GM19023 (cell line): ENCODE results near the gene LRRC7.

ENCODE experiments used
- ATAC-seq: cut with Tn5 transposase; IDR thresholded peaks from one replicate; pipeline ENCODE4 v1.9.1; 2021; ENCODE audit warnings: mild to moderate bottlenecking, moderate library complexity; ENCODE audit not compliant: unreplicated experiment

The LRRC7 gene

GRCh38 chr1:69765951-69766350, 198.2 kb downstream of the LRRC7 start:
- no peak for ATAC-seq

- no peak for ATAC-seq
Measured at GRCh38 chr1:69766431-69767180, 198.9 kb downstream of the LRRC7 start.

- ATAC-seq, result no peak
Measured at GRCh38 chr1:69776555-69776954, 208.8 kb downstream of the LRRC7 start.

GRCh38 chr1:69777423-69777822, 209.7 kb downstream of the LRRC7 start:
- ATAC-seq, result no peak

GRCh38 chr1:69777971-69778370, 210.2 kb downstream of the LRRC7 start:
- ATAC-seq, result no peak

DNA sequence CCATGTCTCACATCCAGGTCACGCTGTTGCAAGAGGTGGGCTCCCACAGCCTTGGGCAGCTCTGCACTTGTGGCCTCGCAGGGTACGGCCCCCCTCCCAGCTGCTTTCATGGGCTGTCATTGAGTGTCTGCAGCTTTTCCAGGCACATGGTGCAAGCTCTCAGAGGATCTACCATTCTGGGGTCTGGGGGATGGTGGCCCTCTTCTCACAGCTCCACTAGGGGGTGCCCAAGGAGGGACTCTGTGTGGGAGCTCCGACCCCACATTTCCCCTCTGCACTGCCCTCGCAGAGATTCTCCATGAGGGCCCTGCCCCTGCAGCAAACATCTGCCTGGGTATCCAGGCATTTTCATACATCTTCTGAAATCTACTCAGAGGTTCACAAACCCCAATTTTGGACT, 219.4 kb downstream of the LRRC7 start:
- no peak for ATAC-seq

GRCh38 chr1:69791311-69791710, 223.6 kb downstream of the LRRC7 start:
- ATAC-seq, result no peak

DNA sequence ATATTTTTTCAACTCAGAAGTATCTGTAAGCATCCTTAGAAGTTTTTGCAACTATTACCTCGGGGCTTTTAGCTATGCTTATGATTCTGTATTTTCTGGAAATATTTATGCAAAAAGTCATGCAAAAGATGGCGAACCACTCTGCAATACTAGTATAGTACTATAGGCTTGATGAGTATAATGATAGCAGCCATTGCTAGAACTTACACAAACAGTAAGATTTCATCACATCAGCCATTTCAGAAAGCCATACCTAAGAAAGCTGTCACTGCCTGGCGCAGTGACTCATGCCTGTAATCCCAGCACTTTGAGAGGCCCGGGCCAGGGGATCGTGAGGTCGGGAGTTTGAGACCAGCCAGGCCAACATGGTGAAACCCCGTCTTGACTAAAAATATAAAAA, 227.1 kb downstream of the LRRC7 start:
- ATAC-seq, result no peak

GRCh38 chr1:69814926-69815325, 247.2 kb downstream of the LRRC7 start:
- no peak for ATAC-seq

- ATAC-seq, result no peak
Measured at GRCh38 chr1:69824932-69825331, 257.2 kb downstream of the LRRC7 start.

GRCh38 chr1:69827732-69828131, 260.0 kb downstream of the LRRC7 start:
- no peak for ATAC-seq

- no peak for ATAC-seq
Measured at GRCh38 chr1:69833536-69833935, 265.8 kb downstream of the LRRC7 start.

GRCh38 chr1:69834336-69834735, 266.6 kb downstream of the LRRC7 start:
- ATAC-seq, result no peak

DNA sequence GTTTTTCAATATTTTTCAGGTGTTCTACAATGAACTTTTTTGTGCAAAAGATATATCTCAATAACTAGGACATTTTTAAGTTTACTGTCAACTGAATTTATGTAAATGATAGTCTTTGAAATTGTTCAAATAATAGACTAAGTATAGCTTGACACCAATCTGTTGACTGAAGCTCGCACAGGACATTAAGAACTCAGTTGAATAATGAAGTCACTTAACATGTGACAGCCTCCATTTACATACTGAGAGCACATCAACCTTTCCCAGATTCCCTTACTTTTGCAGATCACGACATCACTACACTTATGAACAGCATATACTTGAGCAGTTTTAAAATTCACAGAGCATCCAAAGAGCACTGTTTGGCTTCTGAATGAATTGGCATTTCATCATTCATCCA, 268.2 kb downstream of the LRRC7 start:
- ATAC-seq, result no peak

DNA sequence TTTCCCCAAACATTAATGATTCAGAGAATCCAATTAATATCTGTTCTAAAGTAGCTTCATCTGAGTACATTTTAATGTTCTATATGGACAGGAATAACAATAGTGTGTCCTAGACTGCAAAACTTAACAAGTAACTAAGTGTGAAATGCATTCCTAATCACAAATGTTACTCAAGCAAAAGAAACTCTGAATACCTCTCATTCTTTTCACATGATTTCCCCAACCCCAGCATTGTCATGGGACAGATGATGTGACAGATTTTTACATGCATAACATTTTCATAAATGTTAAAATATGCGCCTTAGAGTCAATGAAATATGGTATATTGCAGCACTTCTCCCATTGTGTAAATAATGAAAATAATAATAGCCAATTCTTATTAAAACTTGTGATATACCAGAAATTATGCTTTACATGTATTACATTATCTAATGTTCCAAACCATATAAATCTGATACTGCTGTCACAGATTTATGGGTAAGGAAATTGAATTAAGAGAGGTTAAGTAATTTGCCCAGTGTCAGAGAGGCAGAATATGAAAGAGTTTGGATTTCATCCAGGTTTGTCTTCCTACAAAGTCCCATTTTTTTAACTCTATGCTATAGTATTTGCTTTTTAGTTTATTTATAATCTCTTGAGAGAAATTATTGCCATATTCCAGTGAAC, 269.4 kb downstream of the LRRC7 start:
- ATAC-seq, result no peak

- no peak for ATAC-seq
Measured at GRCh38 chr1:69842326-69842725, 274.6 kb downstream of the LRRC7 start.

DNA sequence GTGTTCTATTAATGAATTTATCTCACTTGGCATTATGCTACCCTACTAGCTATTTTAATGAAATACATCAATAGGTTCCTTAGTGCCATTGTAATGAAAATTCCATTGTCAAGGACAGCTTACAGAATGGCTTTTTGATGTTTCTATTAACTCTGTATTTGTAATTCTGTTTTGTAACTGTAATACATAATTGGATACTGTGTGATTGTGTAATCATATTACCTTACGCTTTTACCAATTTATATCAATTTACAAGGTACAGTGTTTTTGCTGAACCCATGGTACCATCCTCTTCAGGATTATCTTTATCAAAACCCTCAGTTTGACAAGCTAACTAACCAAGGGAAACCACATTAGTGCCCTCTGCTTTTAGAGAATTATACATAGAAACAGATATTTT, 277.9 kb downstream of the LRRC7 start:
- no peak for ATAC-seq

GRCh38 chr1:69846267-69846666, 278.5 kb downstream of the LRRC7 start:
- ATAC-seq, result no peak

- ATAC-seq, result no peak
Measured at GRCh38 chr1:69847670-69848069, 279.9 kb downstream of the LRRC7 start.

DNA sequence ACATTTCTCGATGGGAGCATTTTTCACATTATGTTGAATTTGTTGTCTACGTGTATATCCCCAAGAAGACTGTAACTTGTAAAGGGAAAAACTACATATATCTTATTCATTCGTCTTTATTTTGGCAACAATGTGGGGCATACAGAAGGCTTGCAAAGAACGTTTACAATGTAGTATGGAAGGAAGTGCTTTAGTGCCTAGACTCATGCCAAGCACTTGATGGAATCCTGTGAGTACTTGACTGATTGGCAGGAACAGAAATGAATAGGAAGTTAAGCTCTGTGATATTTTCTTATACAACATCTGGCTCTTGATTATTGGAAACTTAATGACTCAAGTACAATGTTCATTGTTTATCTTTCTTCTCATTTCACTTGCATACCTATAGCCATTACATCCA, 284.4 kb downstream of the LRRC7 start:
- no peak for ATAC-seq

GRCh38 chr1:69852706-69853105, 285.0 kb downstream of the LRRC7 start:
- no peak for ATAC-seq

DNA sequence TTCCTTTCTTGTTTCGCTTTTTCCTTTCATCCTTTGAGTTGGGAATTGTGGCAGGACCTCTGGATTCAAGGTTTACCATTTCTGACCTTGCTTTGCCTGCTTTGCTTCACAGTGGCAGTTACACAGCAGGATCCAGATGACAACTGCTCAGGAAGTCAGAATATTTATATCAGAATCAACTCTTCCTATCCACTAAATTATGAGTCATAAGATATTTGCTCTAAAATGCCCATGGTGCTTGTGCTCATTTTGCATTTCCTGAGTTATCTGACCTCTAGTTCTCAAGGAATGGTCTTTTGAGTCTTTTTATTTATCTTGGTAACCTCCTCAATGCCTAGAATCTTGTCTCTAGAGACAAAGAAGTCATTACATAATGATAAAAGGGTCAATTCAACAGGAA, 290.8 kb downstream of the LRRC7 start:
- no peak for ATAC-seq

GRCh38 chr1:69861641-69862040, 293.9 kb downstream of the LRRC7 start:
- no peak for ATAC-seq
